Panc1 (cell line): ENCODE results near the gene FAF1. TPM values are rescaled to one million over a fixed set of nuclear protein-coding genes. Genes with fewer than 3 reads are reported as not detected.

Experiments
- ATAC-seq: fragments of 200-7000 bp; cut with Tn5 transposase; 2 replicates; pipeline ENCODE4 v1.9.1; 2020; ENCODE audit warnings: mild to moderate bottlenecking, moderate library complexity
- BruUV-seq: library from RNA; stranded (reverse); fragments of 400-500 nt; replicated peaks from 2 replicates; lab custom pipeline; 2021; lab: Mats Ljungman, UMichigan
- CTCF ChIA-PET: fragments of 300-600 bp; sonication (Branson Sonifier 250); formaldehyde crosslinking; loops from one replicate; lab custom pipeline; 2022; ENCODE audit warnings: antibody characterized with exemption; lab: Charles Lee
- POLR2A ChIA-PET: fragments of 300-600 bp; sonication (Branson Sonifier 250); formaldehyde crosslinking; loops from one replicate; lab custom pipeline; 2022; ENCODE audit warnings: antibody characterized with exemption; lab: Charles Lee
- DNase-seq: peaks from one replicate; pipeline ENCODE4 v3.0.0-alpha.2; 2010; ENCODE audit warnings: low read depth, low spot score
- H3K27ac ChIP-seq: 2 replicates; pipeline ENCODE4 v1.5.1; 2011; ENCODE audit warnings: mild to moderate bottlenecking, low read length, inconsistent platforms
- H3K27me3 ChIP-seq: fragments of 200-500 bp; sonication (Bioruptor generic); 2 replicates; pipeline ENCODE4 v1.6.0; 2014; ENCODE audit warnings: low read length, inconsistent platforms; ENCODE audit not compliant: control insufficient read depth, insufficient read depth
- H3K36me3 ChIP-seq: fragments of 200-500 bp; sonication (Bioruptor generic); 2 replicates; pipeline ENCODE4 v1.5.1; 2014; ENCODE audit warnings: inconsistent platforms, mild to moderate bottlenecking, low read length, moderate library complexity; ENCODE audit not compliant: control insufficient read depth, insufficient read depth
- H3K4me1 ChIP-seq: 2 replicates; pipeline ENCODE4 v1.5.1; 2011; ENCODE audit warnings: inconsistent platforms, mild to moderate bottlenecking, low read length, moderate library complexity; ENCODE audit not compliant: control insufficient read depth, insufficient read depth
- H3K4me3 ChIP-seq, 2 experiments: 2 replicates each; pipeline ENCODE4 v1.5.1; 2011 to 2012; ENCODE audit warnings: low read depth in 2 of 2, low read length in 2 of 2, mild to moderate bottlenecking in 2 of 2, inconsistent platforms in 1 of 2, moderate library complexity in 1 of 2
- H3K9me3 ChIP-seq: fragments of 200-500 bp; sonication (Bioruptor generic); 2 replicates; pipeline ENCODE4 v1.5.1; 2014; ENCODE audit warnings: low read depth, mild to moderate bottlenecking, inconsistent platforms, low read length, moderate library complexity; ENCODE audit not compliant: control insufficient read depth, insufficient read depth
- CTCF ChIP-seq: fragments of 450-650 bp; IDR thresholded peaks from 2 replicates; pipeline ENCODE4 v1.5.1; 2017; ENCODE audit warnings: mild to moderate bottlenecking
- SIN3A ChIP-seq: IDR thresholded peaks from 2 replicates; pipeline ENCODE4 v1.6.1; 2012; ENCODE audit warnings: low read depth, mild to moderate bottlenecking, low read length, moderate library complexity, borderline replicate concordance; ENCODE audit not compliant: insufficient read depth
- TCF7L2 ChIP-seq: IDR thresholded peaks from 2 replicates; pipeline ENCODE4 v1.6.1; 2011; ENCODE audit warnings: mild to moderate bottlenecking, low read depth, low read length, inconsistent platforms
- in situ Hi-C: cut with HindIII; loops from 2 replicates; pipeline ENCODE4 v1.10.0; 2016; ENCODE audit warnings: low sequenced_read_pairs, low pct_unique_long_range_greater_than_20kb
- intact Hi-C: fragments of 100-400 bp; cut with micrococcal nuclease; formaldehyde crosslinking; loops from one replicate; pipeline ENCODE4 v1.10.0; 2022; ENCODE audit not compliant: unreplicated experiment
- total RNA-seq: library from RNA; stranded (reverse); gene quantifications from one replicate; pipeline ENCODE4 v1.2.1, GENCODE V29; 2021; ENCODE audit not compliant: unreplicated experiment
- TF ChIP-seq, protein P1 (sequence below), 2 experiments: IDR thresholded peaks; 2 replicates each; pipeline ENCODE4 v1.6.1; 2011 to 2012; ENCODE audit warnings: low read depth in 2 of 2, control low read depth in 1 of 2, low read length in 1 of 2, mild to moderate bottlenecking in 1 of 2, moderate library complexity in 1 of 2; ENCODE audit not compliant: insufficient read depth in 1 of 2

The FAF1 gene
- total RNA-seq, 1 experiment from 2014 or later: 101 TPM

DNA sequence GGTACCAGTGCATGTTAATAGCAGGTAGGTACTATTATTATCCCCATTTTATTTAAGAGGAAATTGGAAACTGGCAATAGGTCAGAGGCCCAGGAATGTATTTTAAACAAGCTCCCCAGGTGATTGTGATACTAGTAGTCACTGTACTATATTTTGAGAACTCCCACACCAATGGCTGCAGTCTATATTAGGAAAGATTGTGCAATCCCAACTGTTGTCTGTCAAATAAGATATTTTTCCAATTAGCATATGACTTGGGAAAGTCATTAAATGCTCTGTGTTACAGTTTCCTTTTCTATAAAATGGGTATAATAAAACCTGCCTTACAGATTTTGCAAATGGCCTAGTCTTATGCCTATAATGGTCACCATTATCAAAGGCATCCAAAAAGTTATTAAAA is 442.6 kb downstream of the FAF1 start:
- BruUV-seq: no TSS peak
- H3K4me1 ChIP-seq: no peaks in the 10 kb centered on the region
- H3K9me3 ChIP-seq: no peaks in the 10 kb centered on the region
- no peak overlapping the region for H3K4me3 ChIP-seq
- POLR2A ChIA-PET: no interaction called here
- H3K36me3 ChIP-seq: no peaks in the 10 kb centered on the region
- in situ Hi-C loops: no loop called here
- no peak for DNase-seq
- CTCF ChIA-PET: no interaction called here
- H3K27ac ChIP-seq: no peak overlapping the region
- H3K27me3 ChIP-seq: no peaks in the 10 kb centered on the region
- intact Hi-C loops: no loop called here
- TF ChIP-seq TCF7L2 (no peak), CTCF (no peak), SIN3A (no peak)
- TF ChIP-seq, protein P1, sequence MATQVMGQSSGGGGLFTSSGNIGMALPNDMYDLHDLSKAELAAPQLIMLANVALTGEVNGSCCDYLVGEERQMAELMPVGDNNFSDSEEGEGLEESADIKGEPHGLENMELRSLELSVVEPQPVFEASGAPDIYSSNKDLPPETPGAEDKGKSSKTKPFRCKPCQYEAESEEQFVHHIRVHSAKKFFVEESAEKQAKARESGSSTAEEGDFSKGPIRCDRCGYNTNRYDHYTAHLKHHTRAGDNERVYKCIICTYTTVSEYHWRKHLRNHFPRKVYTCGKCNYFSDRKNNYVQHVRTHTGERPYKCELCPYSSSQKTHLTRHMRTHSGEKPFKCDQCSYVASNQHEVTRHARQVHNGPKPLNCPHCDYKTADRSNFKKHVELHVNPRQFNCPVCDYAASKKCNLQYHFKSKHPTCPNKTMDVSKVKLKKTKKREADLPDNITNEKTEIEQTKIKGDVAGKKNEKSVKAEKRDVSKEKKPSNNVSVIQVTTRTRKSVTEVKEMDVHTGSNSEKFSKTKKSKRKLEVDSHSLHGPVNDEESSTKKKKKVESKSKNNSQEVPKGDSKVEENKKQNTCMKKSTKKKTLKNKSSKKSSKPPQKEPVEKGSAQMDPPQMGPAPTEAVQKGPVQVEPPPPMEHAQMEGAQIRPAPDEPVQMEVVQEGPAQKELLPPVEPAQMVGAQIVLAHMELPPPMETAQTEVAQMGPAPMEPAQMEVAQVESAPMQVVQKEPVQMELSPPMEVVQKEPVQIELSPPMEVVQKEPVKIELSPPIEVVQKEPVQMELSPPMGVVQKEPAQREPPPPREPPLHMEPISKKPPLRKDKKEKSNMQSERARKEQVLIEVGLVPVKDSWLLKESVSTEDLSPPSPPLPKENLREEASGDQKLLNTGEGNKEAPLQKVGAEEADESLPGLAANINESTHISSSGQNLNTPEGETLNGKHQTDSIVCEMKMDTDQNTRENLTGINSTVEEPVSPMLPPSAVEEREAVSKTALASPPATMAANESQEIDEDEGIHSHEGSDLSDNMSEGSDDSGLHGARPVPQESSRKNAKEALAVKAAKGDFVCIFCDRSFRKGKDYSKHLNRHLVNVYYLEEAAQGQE (IDR thresholded peaks at IDR 0.05; ENCODE audit: insufficient read depth in 1 of 2, low read depth in 2 of 2, low read length in 1 of 2): no peak
- no peak for ATAC-seq

DNA sequence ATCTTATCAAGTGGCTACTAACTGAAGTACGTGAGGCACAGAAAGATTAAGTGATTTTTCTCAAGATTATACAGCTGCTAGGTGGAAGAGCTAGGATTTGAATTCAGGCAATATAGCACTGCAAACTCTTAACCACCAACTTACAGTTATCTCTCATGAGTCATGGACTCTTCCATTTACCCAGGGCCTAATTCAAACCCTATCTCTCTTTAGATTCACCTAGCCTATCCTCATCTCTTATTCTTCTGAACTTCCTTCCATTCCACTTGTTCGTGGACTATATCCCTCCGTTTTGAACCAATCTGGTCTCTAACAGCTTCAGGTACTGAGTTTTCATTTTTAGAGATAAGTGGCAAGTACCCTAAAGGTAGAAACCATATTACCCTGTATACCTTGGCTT is 444.0 kb downstream of the FAF1 start:
- ChIA-PET CTCF (no interaction called here), POLR2A (no interaction called here)
- H3K27me3 ChIP-seq: no peaks in the 10 kb centered on the region
- BruUV-seq: no TSS peak
- no peak for DNase-seq
- no peaks in the 10 kb centered on the region for H3K4me1 ChIP-seq
- H3K36me3 ChIP-seq: no peaks in the 10 kb centered on the region
- TF ChIP-seq SIN3A (no peak), TCF7L2 (no peak), CTCF (no peak)
- TF ChIP-seq, protein P1 (IDR thresholded peaks at IDR 0.05; ENCODE audit: insufficient read depth in 1 of 2, low read depth in 2 of 2, low read length in 1 of 2): no peak
- no peak overlapping the region for H3K4me3 ChIP-seq
- in situ Hi-C loops: no loop called here
- intact Hi-C loops: no loop called here
- no peak for ATAC-seq
- H3K9me3 ChIP-seq: no peaks in the 10 kb centered on the region
- H3K27ac ChIP-seq: no peak overlapping the region
